Muscle layer of duodenum (tissue), 2 donors: ENCODE data around the gene DHRS7.

ENCODE experiments used
- H3K27ac ChIP-seq: one replicate; pipeline ENCODE4 v1.7.0; 2013; ENCODE audit warnings: mild to moderate bottlenecking, low read length
- H3K27me3 ChIP-seq: one replicate; pipeline ENCODE4 v1.7.0; 2013; ENCODE audit warnings: low read depth, mild to moderate bottlenecking, control low read depth, low read length
- H3K36me3 ChIP-seq, 2 donors: one replicate each; pipeline ENCODE4 v1.7.0; 2013; ENCODE audit warnings: low read length in 2 of 2, control low read depth in 1 of 2, mild to moderate bottlenecking in 1 of 2; ENCODE audit not compliant: insufficient read depth in 2 of 2, control insufficient read depth in 1 of 2
- H3K4me1 ChIP-seq, 2 donors: one replicate each; pipeline ENCODE4 v1.7.0; 2013; ENCODE audit warnings: low read length in 2 of 2, mild to moderate bottlenecking in 2 of 2, control low read depth in 1 of 2, moderate library complexity in 1 of 2; ENCODE audit not compliant: insufficient read depth in 2 of 2, control insufficient read depth in 1 of 2
- H3K4me3 ChIP-seq, 2 donors: one replicate each; pipeline ENCODE4 v1.7.0; 2013; ENCODE audit warnings: low read length in 2 of 2, low read depth in 1 of 2, mild to moderate bottlenecking in 1 of 2
- H3K9me3 ChIP-seq, 2 donors: one replicate each; pipeline ENCODE4 v1.7.0; 2013; ENCODE audit warnings: low read length in 2 of 2, control low read depth in 1 of 2, mild to moderate bottlenecking in 1 of 2; ENCODE audit not compliant: control insufficient read depth in 1 of 2
- donor health status: healthy.

The DHRS7 gene

DNA sequence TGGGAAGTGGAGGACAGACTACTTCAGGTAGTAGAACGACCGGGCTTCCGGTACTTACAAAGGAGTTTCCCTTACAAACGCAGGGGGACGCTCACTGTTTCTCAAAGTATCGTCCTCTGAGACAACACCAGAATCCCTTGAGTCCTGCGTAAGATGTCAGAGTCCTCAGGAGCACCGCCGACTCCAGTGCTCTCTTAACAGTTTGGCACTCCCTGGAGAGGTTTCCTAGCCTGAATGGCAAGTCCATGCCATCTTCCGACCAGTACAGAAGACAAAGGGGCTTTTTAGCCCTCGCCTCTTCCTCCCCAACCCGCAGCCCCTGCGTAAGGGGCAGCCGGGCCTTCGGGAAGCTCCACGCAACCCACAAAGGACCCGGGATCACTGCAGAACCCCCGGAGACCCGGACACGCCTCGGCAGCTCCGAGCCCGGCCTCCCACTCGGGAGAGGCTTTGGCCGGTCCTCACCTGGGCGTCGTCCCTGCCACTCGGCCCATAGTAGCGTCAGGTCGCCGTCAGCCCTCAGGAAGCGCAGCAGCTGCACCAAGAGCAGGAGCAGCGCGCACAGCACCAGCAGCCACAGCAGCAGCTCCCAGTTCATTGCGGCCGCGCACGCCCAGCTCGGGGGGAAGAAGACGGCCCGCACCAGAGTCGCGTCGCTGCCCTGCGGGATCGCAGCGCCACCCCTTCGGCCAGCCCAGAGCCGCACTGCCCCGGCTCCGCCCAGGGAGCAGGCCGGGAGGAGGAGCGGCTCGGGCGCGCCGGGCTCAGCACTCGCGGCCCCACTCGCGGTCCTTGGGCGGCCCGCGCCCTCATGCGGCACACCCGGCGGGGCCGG is at the start of gene DHRS7:
TSS of gene DHRS7 (minus strand) at position 687 of the 835 bp plus-strand sequence. CDS start at position 598, 89 bp downstream.
- H3K9me3 ChIP-seq = no peaks in the 10 kb centered on the region
- no peaks in the 10 kb centered on the region for H3K27me3 ChIP-seq
- peaks cover 0 to 10% of the 10 kb centered on the region in 2 donors for H3K4me1 ChIP-seq
- H3K4me3 ChIP-seq = peak within 1 kb of the TSS; percentile 91 to 94
- no peaks in the 10 kb centered on the region for H3K36me3 ChIP-seq
- peak within 1 kb of the TSS; percentile 96 for H3K27ac ChIP-seq

GRCh38 chr14:60214415-60215126 is 49.4 kb upstream of the DHRS7 start:
- Histone ChIP-seq H3K4me3 (no peak overlapping the region), H3K27me3 (no peaks in the 10 kb centered on the region), H3K36me3 (no peaks in the 10 kb centered on the region), H3K27ac (peak overlapping the region; percentile 86), H3K4me1 (peaks cover 0 to 16% of the 10 kb centered on the region in 2 donors), H3K9me3 (no peaks in the 10 kb centered on the region)

DNA sequence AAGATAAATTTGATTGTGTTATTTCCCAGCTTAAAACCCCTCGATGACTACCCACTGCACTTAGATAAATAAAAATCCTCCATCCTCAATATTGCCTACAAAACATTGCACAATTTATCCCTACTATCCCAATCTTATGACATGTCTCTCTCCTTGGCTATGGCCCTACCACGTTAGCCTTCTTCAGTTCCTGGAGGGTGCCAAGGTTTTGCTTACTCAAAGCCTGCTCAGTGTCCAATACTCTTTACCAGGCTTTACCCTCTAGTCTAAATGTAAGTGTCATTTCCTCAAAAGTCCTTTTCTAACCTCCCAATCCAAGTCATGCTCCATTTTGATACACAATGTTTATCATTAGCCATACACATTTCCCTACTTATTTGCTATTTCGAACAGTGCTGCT is 48.8 kb upstream of the DHRS7 start:
- H3K4me3 ChIP-seq = no peak overlapping the region
- no peaks in the 10 kb centered on the region for H3K36me3 ChIP-seq
- H3K27ac ChIP-seq = no peak overlapping the region
- H3K27me3 ChIP-seq = no peaks in the 10 kb centered on the region
- peaks cover 0 to 16% of the 10 kb centered on the region in 2 donors for H3K4me1 ChIP-seq
- no peaks in the 10 kb centered on the region for H3K9me3 ChIP-seq

DNA sequence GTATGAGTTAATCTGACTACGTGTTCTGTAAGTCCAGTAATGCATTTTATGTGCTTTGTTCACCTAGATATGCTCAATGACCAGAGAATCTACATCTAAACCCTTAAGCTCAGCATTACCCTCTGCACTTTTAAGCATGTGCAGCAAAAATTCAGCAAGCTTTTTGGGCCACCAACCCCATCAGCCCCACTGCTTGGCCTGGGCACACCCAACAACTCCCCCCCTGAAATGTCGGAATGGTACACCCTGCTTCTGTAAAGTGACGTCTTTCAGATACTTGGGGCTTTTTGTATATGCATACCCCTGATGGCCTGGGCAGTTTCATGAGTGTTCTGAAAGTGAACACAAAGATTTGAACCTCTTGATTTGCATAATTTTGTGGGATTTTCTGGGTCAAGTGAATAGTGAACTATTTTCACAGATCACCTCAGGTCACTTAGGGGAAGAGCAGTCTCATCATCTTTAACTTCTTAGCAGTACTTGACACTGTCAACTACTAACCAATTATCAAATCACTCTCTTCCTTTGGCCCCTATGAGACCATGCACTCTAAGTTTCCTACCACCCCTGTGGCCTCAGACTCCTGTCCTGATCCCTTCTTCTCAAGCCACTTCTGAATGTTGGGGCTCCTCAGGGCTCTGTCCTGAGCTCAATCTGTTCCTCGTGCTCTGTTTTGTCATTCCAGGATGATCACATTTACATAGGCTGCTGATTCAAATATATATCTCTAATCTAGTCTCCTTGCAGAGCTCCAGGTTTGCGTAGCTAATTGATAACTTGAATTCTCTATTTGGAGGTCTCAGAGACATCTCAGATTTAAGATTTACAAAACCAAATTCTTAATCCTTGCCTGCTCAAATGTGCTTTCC is 47.5 kb upstream of the DHRS7 start:
- H3K4me1 ChIP-seq = peaks cover 0 to 13% of the 10 kb centered on the region in 2 donors
- no peak overlapping the region for H3K27ac ChIP-seq
- no peaks in the 10 kb centered on the region for H3K9me3 ChIP-seq
- no peak overlapping the region for H3K4me3 ChIP-seq
- no peaks in the 10 kb centered on the region for H3K36me3 ChIP-seq
- no peaks in the 10 kb centered on the region for H3K27me3 ChIP-seq

GRCh38 chr14:60211153-60211552 is 46.0 kb upstream of the DHRS7 start:
- Histone ChIP-seq H3K27ac (no peak overlapping the region), H3K9me3 (no peaks in the 10 kb centered on the region), H3K4me3 (no peak overlapping the region), H3K4me1 (peaks cover 0 to under 1% of the 10 kb centered on the region in 2 donors), H3K36me3 (no peaks in the 10 kb centered on the region), H3K27me3 (no peaks in the 10 kb centered on the region)

DNA sequence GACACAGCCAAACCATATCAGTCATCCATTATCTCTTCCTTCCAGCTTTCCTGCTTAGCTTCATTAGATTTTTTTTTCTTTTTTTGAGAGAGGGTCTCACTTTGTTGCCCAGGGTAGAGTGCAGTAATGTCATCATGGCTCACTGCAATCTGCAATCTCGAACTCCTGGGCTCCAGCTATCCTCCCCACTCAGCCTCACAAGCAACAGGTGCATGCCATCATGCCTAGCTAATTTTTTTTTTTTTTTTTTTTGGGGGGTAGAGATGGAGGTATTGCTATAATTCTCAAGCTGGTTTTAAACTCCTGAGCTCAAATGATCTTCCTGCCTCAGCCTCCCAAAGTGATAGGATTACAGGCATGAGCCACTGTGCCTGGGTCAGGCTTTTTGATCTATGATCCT is 45.5 kb upstream of the DHRS7 start:
- Histone ChIP-seq H3K36me3 (no peaks in the 10 kb centered on the region), H3K4me1 (no peaks in the 10 kb centered on the region), H3K4me3 (no peak overlapping the region), H3K9me3 (no peaks in the 10 kb centered on the region), H3K27ac (no peak overlapping the region), H3K27me3 (no peaks in the 10 kb centered on the region)

- H3K27me3 ChIP-seq = no peaks in the 10 kb centered on the region
- H3K4me1 ChIP-seq = no peaks in the 10 kb centered on the region
- H3K4me3 ChIP-seq = no peak overlapping the region
These were observed 41.8 kb upstream of the DHRS7 start for GRCh38 chr14:60206837-60207533.

DNA sequence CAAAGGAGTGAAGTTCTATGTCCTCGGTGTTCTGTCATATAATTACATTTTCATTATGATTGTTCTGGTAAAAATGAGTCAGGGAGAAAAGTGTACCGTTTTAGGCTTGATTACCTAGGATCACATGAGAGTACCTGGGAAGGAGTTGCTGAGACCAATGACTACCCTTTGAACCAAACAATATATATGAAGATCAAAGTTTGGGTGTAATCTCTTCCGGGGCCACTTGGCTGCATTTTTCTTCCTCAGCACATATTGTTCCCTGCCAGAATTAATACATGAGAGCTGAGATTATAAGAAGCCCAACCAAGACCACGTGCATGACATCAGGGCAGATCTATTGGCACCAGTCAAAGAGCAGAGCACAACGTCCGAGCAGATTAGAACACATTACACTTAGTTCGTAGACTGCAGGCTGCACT is 41.1 kb upstream of the DHRS7 start:
- no peaks in the 10 kb centered on the region for H3K4me1 ChIP-seq
- H3K27me3 ChIP-seq = no peaks in the 10 kb centered on the region
- H3K27ac ChIP-seq = no peak overlapping the region

More at GRCh38 chr14:60206837-60207533, 41.8 kb upstream of the DHRS7 start:
- no peaks in the 10 kb centered on the region for H3K36me3 ChIP-seq
- no peaks in the 10 kb centered on the region for H3K9me3 ChIP-seq
- H3K27ac ChIP-seq = no peak overlapping the region

DNA sequence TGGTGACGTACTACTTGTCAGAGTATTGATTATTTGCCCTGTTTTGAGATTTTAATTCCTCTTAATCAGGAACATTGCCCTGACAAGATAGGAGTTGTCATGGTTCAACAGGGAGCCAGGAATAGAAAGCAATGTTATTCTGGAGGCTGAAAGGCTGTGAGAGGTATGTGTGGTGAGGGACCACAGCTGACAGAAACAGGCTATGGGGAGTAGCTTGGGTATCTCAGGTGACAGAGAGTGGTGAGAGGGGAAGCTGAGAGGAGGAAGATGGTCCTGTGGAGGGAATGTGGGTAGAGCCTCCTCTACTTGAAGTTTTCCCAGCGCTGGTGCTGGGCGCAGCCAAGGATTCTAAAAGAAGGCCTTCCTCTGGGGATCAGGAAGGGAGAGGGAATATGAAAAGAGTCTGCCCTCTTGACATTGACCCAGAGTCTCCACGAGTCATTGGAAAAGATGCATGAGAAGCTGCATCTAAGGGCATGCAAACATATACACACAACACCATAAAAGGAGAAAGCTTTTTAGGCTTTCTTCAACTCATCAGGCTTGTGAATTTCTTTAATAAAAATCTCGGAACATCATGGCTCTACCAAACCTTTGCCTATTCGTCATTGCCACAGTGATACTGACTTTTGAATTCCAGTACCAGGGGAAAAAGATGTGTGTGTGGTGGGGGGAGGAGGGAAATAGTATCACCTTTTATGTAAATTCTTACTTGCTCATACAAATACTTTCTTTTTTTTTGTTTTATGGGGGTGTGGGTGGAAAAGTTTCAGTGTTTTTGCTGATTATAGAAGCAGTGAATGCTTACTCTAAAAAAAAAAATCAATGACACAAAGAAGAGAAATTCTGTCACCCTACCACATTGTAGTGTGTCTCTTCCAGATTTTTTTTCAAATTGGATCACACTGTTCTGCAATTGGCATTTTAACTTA is 39.9 kb upstream of the DHRS7 start:
- no peaks in the 10 kb centered on the region for H3K9me3 ChIP-seq
- H3K4me3 ChIP-seq = no peak overlapping the region
- H3K27ac ChIP-seq = no peak overlapping the region

More for the DNA sequence above, 41.1 kb upstream of the DHRS7 start:
- no peaks in the 10 kb centered on the region for H3K9me3 ChIP-seq
- no peak overlapping the region for H3K4me3 ChIP-seq
- no peaks in the 10 kb centered on the region for H3K36me3 ChIP-seq

More for the DNA sequence above, 39.9 kb upstream of the DHRS7 start:
- no peaks in the 10 kb centered on the region for H3K36me3 ChIP-seq
- no peaks in the 10 kb centered on the region for H3K4me1 ChIP-seq
- H3K27me3 ChIP-seq = no peaks in the 10 kb centered on the region
